Activated naive CD4-positive, alpha-beta T cell treated with anti-CD3 and anti-CD28 coated beads, Interleukin-2, amount 50 U/mL, for 24 hours (primary cell): ENCODE measurements around the gene INTS2.
"Not testable (repeated sequence)": the region's sequence is repeated elsewhere in the genome, so short reads cannot be mapped to it uniquely, and the experiment has no call there.

ENCODE experiments used
- H3K27ac Mint-ChIP-seq: one replicate; pipeline ENCODE4 v1.8.0; 2021; ENCODE audit warnings: mild to moderate bottlenecking, mixed read lengths
- H3K27me3 Mint-ChIP-seq: one replicate; pipeline ENCODE4 v1.8.0; 2021; ENCODE audit warnings: mixed read lengths
- H3K36me3 Mint-ChIP-seq: one replicate; pipeline ENCODE4 v1.8.0; 2021; ENCODE audit warnings: mixed read lengths
- H3K4me1 Mint-ChIP-seq: one replicate; pipeline ENCODE4 v1.8.0; 2021; ENCODE audit warnings: mixed read lengths
- H3K4me3 Mint-ChIP-seq: one replicate; pipeline ENCODE4 v1.8.0; 2021; ENCODE audit warnings: mild to moderate bottlenecking, mixed read lengths
- H3K9me3 Mint-ChIP-seq: one replicate; pipeline ENCODE4 v1.8.0; 2021; ENCODE audit warnings: mixed read lengths

INTS2 gene

GRCh38 chr17:61915162-61915561 lies 12.6 kb downstream of the INTS2 start:
- not testable (repeated sequence) for H3K27ac Mint-ChIP-seq, H3K9me3 Mint-ChIP-seq, H3K4me1 Mint-ChIP-seq, H3K27me3 Mint-ChIP-seq, H3K4me3 Mint-ChIP-seq
- peaks cover 20% of the 10 kb centered on the region for H3K36me3 Mint-ChIP-seq

DNA sequence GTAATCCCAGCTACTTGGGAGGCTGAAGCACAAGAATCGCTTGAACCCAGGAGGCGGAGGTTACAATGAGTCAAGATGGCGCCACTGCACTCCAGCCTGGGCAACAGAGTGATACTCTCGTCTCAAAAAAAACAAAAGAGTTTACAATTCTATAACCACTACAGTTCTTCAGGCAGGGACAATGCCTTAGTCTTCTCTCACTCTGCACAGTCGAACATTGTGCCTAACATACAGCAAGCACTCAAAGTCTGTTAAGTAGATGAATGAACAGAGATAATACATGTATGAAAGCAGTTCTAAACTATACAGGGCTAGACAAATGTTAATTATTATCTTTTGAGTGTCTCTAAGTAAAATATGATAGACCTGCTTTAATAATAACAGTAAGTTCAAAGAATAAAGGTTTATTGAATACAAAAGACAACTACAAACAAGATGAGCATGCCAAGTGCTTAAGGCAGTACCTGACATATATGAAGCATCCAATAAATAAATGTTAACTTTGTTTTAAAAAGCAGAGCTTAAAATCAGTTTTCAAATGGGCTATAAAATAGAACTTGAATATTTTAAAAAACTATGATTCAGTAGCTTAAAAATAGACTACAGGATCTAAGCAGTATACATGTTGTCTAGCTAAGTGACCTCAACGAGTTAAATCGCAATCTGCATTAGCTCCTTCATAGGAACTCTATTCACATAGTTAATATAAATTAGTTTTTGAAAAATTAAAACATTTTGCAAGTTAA lies 19.3 kb downstream of the INTS2 start:
- Mint-ChIP-seq H3K4me1 (no peaks in the 10 kb centered on the region), H3K27me3 (no peaks in the 10 kb centered on the region), H3K36me3 (peaks cover 11% of the 10 kb centered on the region), H3K27ac (no peak overlapping the region), H3K9me3 (no peaks in the 10 kb centered on the region), H3K4me3 (no peak overlapping the region)

GRCh38 chr17:61907361-61907760 lies 20.4 kb downstream of the INTS2 start:
- H3K36me3 Mint-ChIP-seq: peaks cover 15% of the 10 kb centered on the region
- H3K27ac Mint-ChIP-seq: peak overlapping the region; percentile 48
- no peak overlapping the region for H3K4me3 Mint-ChIP-seq

GRCh38 chr17:61904094-61904710 lies 23.6 kb downstream of the INTS2 start:
- peak overlapping the region; percentile 46 for H3K27ac Mint-ChIP-seq
- H3K9me3 Mint-ChIP-seq: no peaks in the 10 kb centered on the region
- no peaks in the 10 kb centered on the region for H3K27me3 Mint-ChIP-seq
- peak overlapping the region; percentile 39 for H3K4me3 Mint-ChIP-seq
- H3K36me3 Mint-ChIP-seq: peaks cover 14% of the 10 kb centered on the region
- no peaks in the 10 kb centered on the region for H3K4me1 Mint-ChIP-seq

More at GRCh38 chr17:61907361-61907760, 20.4 kb downstream of the INTS2 start:
- H3K9me3 Mint-ChIP-seq: no peaks in the 10 kb centered on the region
- H3K4me1 Mint-ChIP-seq: no peaks in the 10 kb centered on the region
- H3K27me3 Mint-ChIP-seq: no peaks in the 10 kb centered on the region

DNA sequence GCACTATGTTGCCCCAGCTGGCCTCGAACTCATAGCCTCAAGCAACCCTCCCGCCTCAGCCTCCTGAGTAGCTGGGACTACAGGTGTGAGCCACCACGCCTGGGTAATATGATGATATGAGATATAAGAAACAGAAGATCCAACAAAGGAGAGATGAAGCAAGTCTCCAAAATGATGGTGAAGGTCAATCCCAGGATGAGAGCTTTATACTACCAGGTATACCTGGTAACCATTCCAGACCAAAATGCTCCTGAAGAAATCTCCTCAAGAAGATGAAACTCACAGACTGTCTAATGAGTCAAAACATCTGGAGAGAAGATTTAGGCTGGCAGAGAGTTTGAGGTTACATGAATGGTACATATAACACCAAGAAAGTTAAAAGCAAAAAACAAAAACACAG lies 24.5 kb downstream of the INTS2 start:
- peaks cover 14% of the 10 kb centered on the region for H3K36me3 Mint-ChIP-seq
- no peaks in the 10 kb centered on the region for H3K27me3 Mint-ChIP-seq
- H3K4me3 Mint-ChIP-seq: no peak overlapping the region
- H3K4me1 Mint-ChIP-seq: no peaks in the 10 kb centered on the region
- H3K9me3 Mint-ChIP-seq: no peaks in the 10 kb centered on the region
- H3K27ac Mint-ChIP-seq: no peak overlapping the region

GRCh38 chr17:61897548-61898180 lies 30.1 kb downstream of the INTS2 start:
- H3K4me1 Mint-ChIP-seq: no peaks in the 10 kb centered on the region
- no peak overlapping the region for H3K27ac Mint-ChIP-seq
- H3K9me3 Mint-ChIP-seq: no peaks in the 10 kb centered on the region
- H3K4me3 Mint-ChIP-seq: no peak overlapping the region
- H3K36me3 Mint-ChIP-seq: peaks cover 12% of the 10 kb centered on the region
- no peaks in the 10 kb centered on the region for H3K27me3 Mint-ChIP-seq

- peaks cover 10% of the 10 kb centered on the region for H3K36me3 Mint-ChIP-seq
- no peak overlapping the region for H3K4me3 Mint-ChIP-seq
- no peaks in the 10 kb centered on the region for H3K27me3 Mint-ChIP-seq
- H3K27ac Mint-ChIP-seq: no peak overlapping the region
- no peaks in the 10 kb centered on the region for H3K4me1 Mint-ChIP-seq
- no peaks in the 10 kb centered on the region for H3K9me3 Mint-ChIP-seq
Measured at GRCh38 chr17:61895391-61895790, 32.4 kb downstream of the INTS2 start.

DNA sequence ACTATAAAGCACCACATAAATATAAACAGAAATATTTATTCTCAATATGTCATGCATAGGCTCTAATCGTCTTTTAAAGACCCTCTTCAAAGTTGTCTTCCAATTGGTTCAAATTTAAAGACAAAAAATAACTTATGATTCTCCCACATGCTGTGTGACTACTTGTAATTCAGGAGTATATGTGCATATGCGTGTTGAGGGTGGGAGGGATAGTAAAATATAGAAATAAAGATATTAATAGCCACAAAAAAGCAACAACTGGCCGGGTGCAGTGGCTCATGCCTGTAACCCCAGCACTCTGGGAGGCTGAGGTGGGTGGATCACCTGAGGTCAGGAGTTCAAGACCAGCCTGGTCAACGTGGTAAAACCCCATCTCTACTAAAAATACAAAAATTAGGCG lies 33.5 kb downstream of the INTS2 start:
- not testable (repeated sequence) for H3K4me3 Mint-ChIP-seq, H3K36me3 Mint-ChIP-seq, H3K27ac Mint-ChIP-seq, H3K9me3 Mint-ChIP-seq, H3K4me1 Mint-ChIP-seq, H3K27me3 Mint-ChIP-seq

DNA sequence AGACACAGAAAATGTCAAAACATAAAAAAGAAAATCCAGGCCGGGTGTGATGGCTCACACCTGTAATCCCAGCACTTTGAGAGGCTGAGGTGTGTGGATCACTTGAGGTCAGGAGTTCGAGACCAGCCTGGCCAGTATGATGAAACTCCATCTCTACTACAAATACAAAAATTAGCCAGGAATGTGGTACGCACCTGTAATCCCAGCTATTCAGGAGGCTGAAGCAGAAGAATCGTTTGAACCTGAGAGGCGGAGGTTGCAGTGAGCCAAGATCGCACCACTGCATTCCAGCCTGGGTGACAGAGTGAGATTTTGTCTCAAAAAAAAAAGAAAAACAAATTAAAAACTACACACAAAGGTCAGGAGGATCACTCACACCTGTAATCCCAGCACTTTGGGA lies 40.0 kb downstream of the INTS2 start:
- H3K9me3 Mint-ChIP-seq, H3K27me3 Mint-ChIP-seq, H3K4me1 Mint-ChIP-seq, H3K27ac Mint-ChIP-seq, H3K4me3 Mint-ChIP-seq: not testable (repeated sequence)
- peaks cover 13% of the 10 kb centered on the region for H3K36me3 Mint-ChIP-seq

GRCh38 chr17:61885865-61886264 lies 41.9 kb downstream of the INTS2 start:
- H3K9me3 Mint-ChIP-seq, H3K4me3 Mint-ChIP-seq, H3K27me3 Mint-ChIP-seq, H3K27ac Mint-ChIP-seq, H3K4me1 Mint-ChIP-seq: not testable (repeated sequence)
- peaks cover 12% of the 10 kb centered on the region for H3K36me3 Mint-ChIP-seq

DNA sequence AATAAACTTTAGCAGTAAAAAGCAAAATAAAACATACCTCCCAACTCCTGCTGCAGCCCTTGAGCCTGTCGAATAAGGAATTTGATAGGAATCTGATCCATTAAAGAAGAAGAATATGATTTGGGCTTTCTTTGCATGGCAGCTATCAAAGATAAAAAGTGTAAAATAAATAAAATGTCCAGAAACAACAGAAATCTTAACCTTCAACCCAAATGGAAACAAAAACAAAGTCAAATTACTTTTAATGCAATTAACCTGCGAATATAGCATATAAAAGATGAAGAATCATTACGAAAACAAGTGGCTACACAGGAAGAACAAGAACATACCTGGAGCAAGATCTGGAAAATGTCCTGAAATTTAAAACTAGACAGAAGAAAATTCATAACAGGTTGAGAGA lies 42.9 kb downstream of the INTS2 start:
- Mint-ChIP-seq H3K27me3 (no peaks in the 10 kb centered on the region), H3K4me1 (no peaks in the 10 kb centered on the region), H3K36me3 (peaks cover 12% of the 10 kb centered on the region), H3K4me3 (no peak overlapping the region), H3K9me3 (no peaks in the 10 kb centered on the region), H3K27ac (no peak overlapping the region)

DNA sequence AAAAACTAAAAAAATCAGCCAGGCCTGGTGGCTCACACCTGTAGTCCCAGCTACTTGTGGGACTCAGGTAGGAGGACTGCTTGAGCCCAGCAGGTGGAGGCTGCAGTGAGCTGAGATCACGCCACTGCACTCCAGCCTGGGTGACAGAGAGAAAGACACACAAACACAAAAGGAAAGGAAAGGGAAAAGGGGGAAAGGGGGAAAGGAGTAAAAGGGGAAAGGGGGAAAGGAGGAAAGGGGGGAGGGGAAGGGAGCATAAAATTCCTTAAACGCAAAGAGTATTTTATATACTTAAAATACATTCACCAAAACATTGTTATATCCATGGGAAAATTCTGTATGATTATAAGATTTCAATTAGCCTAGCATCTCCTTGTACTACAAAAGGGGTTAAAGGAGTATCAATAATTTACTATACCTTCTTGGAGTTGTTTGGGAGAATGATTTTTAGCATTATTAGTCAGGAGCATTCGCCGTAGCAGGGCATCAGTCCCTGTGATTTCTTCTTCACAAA lies 47.1 kb downstream of the INTS2 start:
- H3K4me1 Mint-ChIP-seq: no peaks in the 10 kb centered on the region
- no peak overlapping the region for H3K4me3 Mint-ChIP-seq
- no peaks in the 10 kb centered on the region for H3K9me3 Mint-ChIP-seq
- no peaks in the 10 kb centered on the region for H3K27me3 Mint-ChIP-seq
- no peak overlapping the region for H3K27ac Mint-ChIP-seq
- peaks cover 8% of the 10 kb centered on the region for H3K36me3 Mint-ChIP-seq

- Mint-ChIP-seq H3K4me1 (no peaks in the 10 kb centered on the region), H3K9me3 (no peaks in the 10 kb centered on the region), H3K4me3 (no peak overlapping the region), H3K36me3 (peaks cover 5% of the 10 kb centered on the region), H3K27ac (no peak overlapping the region), H3K27me3 (no peaks in the 10 kb centered on the region)
Measured at GRCh38 chr17:61878984-61879612, 48.7 kb downstream of the INTS2 start.

GRCh38 chr17:61878520-61878919 lies 49.3 kb downstream of the INTS2 start:
- Mint-ChIP-seq H3K36me3 (peaks cover 5% of the 10 kb centered on the region), H3K27ac (no peak overlapping the region), H3K9me3 (no peaks in the 10 kb centered on the region), H3K4me3 (no peak overlapping the region), H3K4me1 (no peaks in the 10 kb centered on the region), H3K27me3 (no peaks in the 10 kb centered on the region)

- no peaks in the 10 kb centered on the region for H3K9me3 Mint-ChIP-seq
- H3K4me1 Mint-ChIP-seq: no peaks in the 10 kb centered on the region
- H3K4me3 Mint-ChIP-seq: no peak overlapping the region
- no peak overlapping the region for H3K27ac Mint-ChIP-seq
- H3K27me3 Mint-ChIP-seq: no peaks in the 10 kb centered on the region
- peaks cover 5% of the 10 kb centered on the region for H3K36me3 Mint-ChIP-seq
Measured at GRCh38 chr17:61877837-61878236, 49.9 kb downstream of the INTS2 start.

GRCh38 chr17:61875804-61876203 lies 52.0 kb downstream of the INTS2 start:
- peaks cover 3% of the 10 kb centered on the region for H3K36me3 Mint-ChIP-seq
- no peak overlapping the region for H3K4me3 Mint-ChIP-seq
- H3K27ac Mint-ChIP-seq: no peak overlapping the region
- no peaks in the 10 kb centered on the region for H3K9me3 Mint-ChIP-seq
- no peaks in the 10 kb centered on the region for H3K27me3 Mint-ChIP-seq
- no peaks in the 10 kb centered on the region for H3K4me1 Mint-ChIP-seq
